K562 (cell line): Measurements from ENCODE around the gene ACTL10. TPM values are rescaled to one million over a fixed set of nuclear protein-coding genes. Genes with fewer than 3 reads are reported as not detected.

Experiments used
- ARID4B ChIP-seq: sonication (generic); formaldehyde crosslinking; IDR thresholded peaks from 2 replicates; pipeline ENCODE4 v1.8.0; 2022; ENCODE audit warnings: mild to moderate bottlenecking, missing genetic modification reagents
- FOSL1 ChIP-seq: fragments of 200-800 bp; sonication (Bioruptor generic); conservative IDR thresholded peaks from 2 replicates; pipeline ENCODE4 v1.6.1; 2016; ENCODE audit warnings: missing genetic modification characterization, missing compliant biosample characterization
- JUN ChIP-seq, 2 experiments: sonication (generic) in 1 of 2; formaldehyde crosslinking in 1 of 2; IDR thresholded peaks; 2 replicates each; pipeline versions ENCODE4 v1.6.1 to v1.8.0; 2012 to 2022; ENCODE audit warnings: borderline replicate concordance in 2 of 2, mild to moderate bottlenecking in 2 of 2, improper control_type of control experiment in 1 of 2, low read depth in 1 of 2, low read length in 1 of 2, missing genetic modification reagents in 1 of 2
- KLF13 ChIP-seq: fragments of 450-650 bp; IDR thresholded peaks from 2 replicates; pipeline ENCODE4 v1.6.1; 2016; ENCODE audit warnings: missing genetic modification characterization, low read depth, mild to moderate bottlenecking, missing compliant biosample characterization, moderate library complexity, borderline replicate concordance
- L3MBTL2 ChIP-seq: fragments of 450-650 bp; IDR thresholded peaks from 2 replicates; pipeline ENCODE4 v1.6.1; 2016; ENCODE audit warnings: mild to moderate bottlenecking, moderate library complexity
- NR3C1 ChIP-seq: sonication (generic); formaldehyde crosslinking; IDR thresholded peaks from 2 replicates; pipeline ENCODE4 v1.8.1; 2022; ENCODE audit warnings: missing genetic modification reagents
- PHB ChIP-seq: fragments of 250-450 bp; sonication (Bioruptor Pico); IDR thresholded peaks from 2 replicates; pipeline ENCODE4 v1.5.0; 2021
- POLR2A ChIP-seq: fragments of 450-650 bp; conservative IDR thresholded peaks from 2 replicates; pipeline ENCODE4 v1.6.1; 2016
- SMARCA4 ChIP-seq: fragments of 450-650 bp; IDR thresholded peaks from 2 replicates; pipeline ENCODE4 v1.6.1; 2016
- SMARCE1 ChIP-seq: fragments of 450-650 bp; IDR thresholded peaks from 2 replicates; pipeline ENCODE4 v1.7.1; 2016; ENCODE audit warnings: mild to moderate bottlenecking
- SREBF1 ChIP-seq: fragments of 150-350 bp; IDR thresholded peaks from 2 replicates; pipeline ENCODE4 v1.6.1; 2014; ENCODE audit warnings: antibody characterized with exemption, low read depth, low read length, borderline replicate concordance
- TCF7 ChIP-seq: sonication (generic); IDR thresholded peaks from 2 replicates; pipeline ENCODE4 v1.6.1; 2016; ENCODE audit warnings: antibody characterized with exemption, borderline replicate concordance
- TCFL5 ChIP-seq: fragments of 250-450 bp; sonication (Bioruptor Pico); conservative IDR thresholded peaks from 2 replicates; pipeline ENCODE4 v1.6.1; 2021; ENCODE audit warnings: mild to moderate bottlenecking, moderate library complexity, matching md5 sums
- U2AF2 ChIP-seq: fragments of 200-400 bp; formaldehyde crosslinking; optimal IDR thresholded peaks from 2 replicates; pipeline ENCODE3; 2017; ENCODE audit warnings: low read depth, mild to moderate bottlenecking, low read length
- ZBTB43 ChIP-seq: sonication (generic); formaldehyde crosslinking; IDR thresholded peaks from 2 replicates; pipeline ENCODE4 v1.8.0; 2023; ENCODE audit warnings: mild to moderate bottlenecking, missing genetic modification reagents
- ZBTB7A ChIP-seq: IDR thresholded peaks from 2 replicates; pipeline ENCODE4 v1.6.1; 2011; ENCODE audit warnings: low read depth, mild to moderate bottlenecking, low read length, moderate library complexity, borderline replicate concordance; ENCODE audit not compliant: control insufficient read depth
- ZKSCAN8 ChIP-seq: fragments of 200-800 bp; sonication (Bioruptor generic); IDR thresholded peaks from 2 replicates; pipeline ENCODE4 v1.6.1; 2016; ENCODE audit warnings: missing genetic modification characterization, missing compliant biosample characterization
- ZNF408 ChIP-seq: fragments of 250-450 bp; sonication (Bioruptor Pico); IDR thresholded peaks from 2 replicates; pipeline ENCODE4 v1.4.0; 2020; ENCODE audit warnings: low read depth, mild to moderate bottlenecking, moderate library complexity
- ZNF668 ChIP-seq: fragments of 250-450 bp; sonication (Bioruptor Pico); IDR thresholded peaks from 2 replicates; pipeline ENCODE4 v1.8.0; 2022; ENCODE audit warnings: mild to moderate bottlenecking, inconsistent platforms
- ZNF76 ChIP-seq: fragments of 250-450 bp; sonication (Bioruptor Pico); IDR thresholded peaks from 2 replicates; pipeline ENCODE4 v1.4.0; 2020; ENCODE audit warnings: mild to moderate bottlenecking, moderate library complexity, borderline replicate concordance
- ZNF79 ChIP-seq: fragments of 250-450 bp; sonication (Bioruptor Pico); IDR thresholded peaks from 2 replicates; pipeline ENCODE4 v1.4.0; 2020; ENCODE audit warnings: low read depth, mild to moderate bottlenecking, moderate library complexity
- ZSCAN32 ChIP-seq: fragments of 450-650 bp; formaldehyde crosslinking; IDR thresholded peaks from 2 replicates; pipeline ENCODE4 v1.4.0; 2020; ENCODE audit warnings: mild to moderate bottlenecking, moderate library complexity
- polyA plus RNA-seq, 8 experiments: library from polyadenylated mRNA; depleted of rRNA in 4 of 8; stranded (reverse) in 5 of 8; unstranded in 3 of 8; fragments of >200 nt; fragmentation: Nextera tagmentation in 2 of 8; fragmentation: Illumina TruSeq in 1 of 8; extraction: Ambion mirVana in 2 of 8; extraction: Trizol in 1 of 8; gene quantifications; 2 replicates each; pipeline versions ENCODE4 v1.2.1 to v1.2.3, GENCODE V29; 2011 to 2014; ENCODE audit warnings: inconsistent platforms in 1 of 8, missing spikeins in 1 of 8
- total RNA-seq, 7 experiments: library from RNA; depleted of rRNA in 6 of 7; stranded (reverse); fragments of >200 nt in 6 of 7; fragmentation: Illumina TruSeq in 2 of 7; extraction: Trizol in 2 of 7; gene quantifications; 2 replicates each; pipeline versions ENCODE4 v1.2.1 to v1.2.3, GENCODE V29; 2011 to 2021; ENCODE audit warnings: low replicate concordance in 1 of 7
- TF ChIP-seq, protein P1 (sequence below), 2 experiments: fragments of 450-650 bp in 1 of 2; sonication (generic) in 1 of 2; formaldehyde crosslinking in 1 of 2; IDR thresholded peaks in 1 of 2; conservative IDR thresholded peaks in 1 of 2; 2 replicates each; pipeline versions ENCODE4 v1.6.1 to v1.8.1; 2016 to 2023; ENCODE audit warnings: mild to moderate bottlenecking in 2 of 2, moderate library complexity in 2 of 2, inconsistent platforms in 1 of 2, missing genetic modification reagents in 1 of 2

The ACTL10 gene
- total and polyA plus RNA-seq, 9 of the 15 experiments (the other 6 are each of a cell fraction or from before 2014, with no cell fraction given) = 0.07 to 0.14 TPM; not detected in 7

DNA sequence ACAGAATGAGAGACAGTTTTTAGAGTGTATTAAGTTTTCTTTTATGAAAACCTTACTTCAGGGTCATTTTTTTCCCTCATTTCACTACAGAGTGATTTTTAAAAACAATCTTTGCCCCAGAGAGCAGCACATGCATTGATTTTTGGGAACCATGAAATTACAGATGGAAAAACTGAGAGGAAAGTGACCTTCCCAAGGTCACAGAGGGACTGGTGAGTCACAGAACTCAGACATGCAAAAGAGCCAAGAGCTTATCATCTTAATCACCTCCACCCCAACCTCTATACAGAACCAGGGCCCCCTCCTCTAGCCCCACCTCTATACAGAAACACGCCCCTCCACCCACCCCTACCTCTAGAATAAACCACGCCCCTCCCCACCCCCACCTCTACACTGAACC lies 42.7 kb downstream of the ACTL10 start (continued):
- TF ChIP-seq JUN (IDR thresholded peaks at IDR 0.05; ENCODE audit: borderline replicate concordance, low read depth, low read length) (peak; percentile 79), JUN (CRISPR knock-in tag; IDR thresholded peaks at IDR 0.05; ENCODE audit: borderline replicate concordance) (no peak), TCF7 (no peak), ZNF668 (CRISPR knock-in tag) (no peak), PHB (CRISPR knock-in tag) (no peak), L3MBTL2 (no peak), ZNF76 (no peak), NR3C1 (CRISPR knock-in tag) (no peak), KLF13 (tag) (no peak), POLR2A (0 out of 2 replicates have a peak, but pooled peaks have one; percentile 6), ZBTB7A (peak; percentile 26; the same call in 1 of the 2 replicates), ZSCAN32 (CRISPR knock-in tag) (no peak), U2AF2 (no peak), FOSL1 (tag) (peak; percentile 93), SMARCA4 (peak; percentile 73), ZNF408 (CRISPR knock-in tag) (no peak), ZBTB43 (CRISPR knock-in tag) (no peak), SMARCE1 (peak; percentile 74), SREBF1 (no peak), ZKSCAN8 (CRISPR knock-in tag) (no peak), ZNF79 (CRISPR knock-in tag) (no peak), TCFL5 (CRISPR knock-in tag) (no peak), ARID4B (CRISPR knock-in tag) (no peak)
- TF ChIP-seq, protein P1, sequence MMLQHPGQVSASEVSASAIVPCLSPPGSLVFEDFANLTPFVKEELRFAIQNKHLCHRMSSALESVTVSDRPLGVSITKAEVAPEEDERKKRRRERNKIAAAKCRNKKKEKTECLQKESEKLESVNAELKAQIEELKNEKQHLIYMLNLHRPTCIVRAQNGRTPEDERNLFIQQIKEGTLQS (IDR thresholded peaks at IDR 0.05) = peak; percentile 84
- TF ChIP-seq, protein P1 (CRISPR knock-in tag; conservative IDR thresholded peaks at IDR 0.05) = no peak
